ENCODE data around the gene DAPP1. TPM values are rescaled to one million over a fixed set of nuclear protein-coding genes. Genes with fewer than 3 reads are reported as not detected.
A peak's percentile ranks its signal among the peaks of the same experiment; 100 is the strongest.

DAPP1 gene
- total RNA-seq, 2 donors from 2014 or later = 52.9 to 58.4 TPM

- Mint-ChIP-seq H3K27me3 (no peaks in the 10 kb centered on the region), H3K4me3 (peak overlapping the region; percentile 53), H3K36me3 (ENCODE audit: low read depth) (peaks cover 80% of the 10 kb centered on the region), H3K27ac (peak overlapping the region; percentile 59), H3K9me3 (no peaks in the 10 kb centered on the region), H3K4me1 (peaks cover 57% of the 10 kb centered on the region)
- ATAC-seq (replicated peaks) = no peak
Measured at GRCh38 chr4:99855678-99856077, 39.1 kb downstream of the DAPP1 start.

- Mint-ChIP-seq H3K27me3 (no peaks in the 10 kb centered on the region), H3K9me3 (no peaks in the 10 kb centered on the region), H3K4me3 (peak overlapping the region; percentile 53), H3K4me1 (peaks cover 55% of the 10 kb centered on the region), H3K36me3 (ENCODE audit: low read depth) (peaks cover 80% of the 10 kb centered on the region), H3K27ac (peak overlapping the region; percentile 59)
- ATAC-seq (replicated peaks) = peak; percentile 65
Measured at GRCh38 chr4:99856166-99856565, 39.5 kb downstream of the DAPP1 start.

GRCh38 chr4:99857307-99857706 is 40.7 kb downstream of the DAPP1 start:
- H3K36me3 Mint-ChIP-seq (ENCODE audit: low read depth) = peaks cover 83% of the 10 kb centered on the region
- H3K4me3 Mint-ChIP-seq = peak overlapping the region; percentile 53
- peaks cover 50% of the 10 kb centered on the region for H3K4me1 Mint-ChIP-seq
- H3K27ac Mint-ChIP-seq = peak overlapping the region; percentile 59
- no peaks in the 10 kb centered on the region for H3K27me3 Mint-ChIP-seq
- H3K9me3 Mint-ChIP-seq = no peaks in the 10 kb centered on the region
- ATAC-seq (replicated peaks) = no peak

GRCh38 chr4:99859618-99860017 is 43.0 kb downstream of the DAPP1 start:
- no peak for ATAC-seq (replicated peaks)
- H3K9me3 Mint-ChIP-seq = no peaks in the 10 kb centered on the region
- H3K4me1 Mint-ChIP-seq = peaks cover 34% of the 10 kb centered on the region
- no peaks in the 10 kb centered on the region for H3K27me3 Mint-ChIP-seq
- H3K4me3 Mint-ChIP-seq = no peak overlapping the region
- H3K36me3 Mint-ChIP-seq (ENCODE audit: low read depth) = peaks cover 78% of the 10 kb centered on the region
- H3K27ac Mint-ChIP-seq = peak overlapping the region; percentile 68

- Mint-ChIP-seq H3K9me3 (no peaks in the 10 kb centered on the region), H3K27me3 (no peaks in the 10 kb centered on the region), H3K4me1 (peaks cover 25% of the 10 kb centered on the region), H3K27ac (no peak overlapping the region), H3K36me3 (ENCODE audit: low read depth) (peaks cover 78% of the 10 kb centered on the region), H3K4me3 (peak overlapping the region; percentile 53)
- no peak for ATAC-seq (replicated peaks)
Measured at GRCh38 chr4:99860521-99860920, 43.9 kb downstream of the DAPP1 start.

GRCh38 chr4:99861120-99861905 is 44.7 kb downstream of the DAPP1 start:
- Mint-ChIP-seq H3K27me3 (no peaks in the 10 kb centered on the region), H3K36me3 (ENCODE audit: low read depth) (peaks cover 80% of the 10 kb centered on the region), H3K27ac (peak overlapping the region; percentile 90), H3K4me1 (peaks cover 17% of the 10 kb centered on the region), H3K9me3 (no peaks in the 10 kb centered on the region), H3K4me3 (peak overlapping the region; percentile 53)
- ATAC-seq (replicated peaks) = peak; percentile 97

GRCh38 chr4:99863804-99864203 is 47.2 kb downstream of the DAPP1 start:
- H3K27ac Mint-ChIP-seq = no peak overlapping the region
- peaks cover 88% of the 10 kb centered on the region for H3K36me3 Mint-ChIP-seq (ENCODE audit: low read depth)
- H3K27me3 Mint-ChIP-seq = no peaks in the 10 kb centered on the region
- H3K9me3 Mint-ChIP-seq = no peaks in the 10 kb centered on the region
- ATAC-seq (replicated peaks) = no peak
- H3K4me3 Mint-ChIP-seq = no peak overlapping the region
- peaks cover 13% of the 10 kb centered on the region for H3K4me1 Mint-ChIP-seq

GRCh38 chr4:99868126-99868596 is 51.5 kb downstream of the DAPP1 start:
- H3K9me3 Mint-ChIP-seq = no peaks in the 10 kb centered on the region
- peaks cover 67% of the 10 kb centered on the region for H3K36me3 Mint-ChIP-seq (ENCODE audit: low read depth)
- peak overlapping the region; percentile 70 for H3K27ac Mint-ChIP-seq
- ATAC-seq (replicated peaks) = peak; percentile 98
- H3K4me1 Mint-ChIP-seq = peaks cover 12% of the 10 kb centered on the region
- H3K27me3 Mint-ChIP-seq = no peaks in the 10 kb centered on the region
- no peak overlapping the region for H3K4me3 Mint-ChIP-seq

- no peak for ATAC-seq (replicated peaks)
Measured at GRCh38 chr4:99872570-99872969, 55.9 kb downstream of the DAPP1 start.

GRCh38 chr4:99875071-99875470 is 58.4 kb downstream of the DAPP1 start:
- H3K36me3 Mint-ChIP-seq (ENCODE audit: low read depth) = peaks cover 32% of the 10 kb centered on the region
- peaks cover 5% of the 10 kb centered on the region for H3K4me1 Mint-ChIP-seq
- H3K27me3 Mint-ChIP-seq = no peaks in the 10 kb centered on the region
- no peaks in the 10 kb centered on the region for H3K9me3 Mint-ChIP-seq
- no peak overlapping the region for H3K27ac Mint-ChIP-seq
- no peak overlapping the region for H3K4me3 Mint-ChIP-seq
- ATAC-seq (replicated peaks) = no peak

More at GRCh38 chr4:99872570-99872969, 55.9 kb downstream of the DAPP1 start:
- Mint-ChIP-seq H3K9me3 (no peaks in the 10 kb centered on the region), H3K27me3 (no peaks in the 10 kb centered on the region), H3K36me3 (ENCODE audit: low read depth) (peaks cover 27% of the 10 kb centered on the region), H3K4me3 (no peak overlapping the region), H3K27ac (no peak overlapping the region), H3K4me1 (peaks cover 12% of the 10 kb centered on the region)

GRCh38 chr4:99876946-99877345 is 60.3 kb downstream of the DAPP1 start:
- Mint-ChIP-seq H3K4me1 (no peaks in the 10 kb centered on the region), H3K36me3 (ENCODE audit: low read depth) (peaks cover 47% of the 10 kb centered on the region), H3K27me3 (no peaks in the 10 kb centered on the region), H3K9me3 (no peaks in the 10 kb centered on the region), H3K27ac (no peak overlapping the region), H3K4me3 (no peak overlapping the region)
- ATAC-seq (replicated peaks) = no peak

- no peak overlapping the region for H3K4me3 Mint-ChIP-seq
- H3K27ac Mint-ChIP-seq = no peak overlapping the region
- H3K4me1 Mint-ChIP-seq = no peaks in the 10 kb centered on the region
- H3K9me3 Mint-ChIP-seq = no peaks in the 10 kb centered on the region
- peaks cover 56% of the 10 kb centered on the region for H3K36me3 Mint-ChIP-seq (ENCODE audit: low read depth)
- no peaks in the 10 kb centered on the region for H3K27me3 Mint-ChIP-seq
- ATAC-seq (replicated peaks) = no peak
Measured at GRCh38 chr4:99878604-99879003, 62.0 kb downstream of the DAPP1 start.

GRCh38 chr4:99879458-99879857 is 62.8 kb downstream of the DAPP1 start:
- no peak overlapping the region for H3K27ac Mint-ChIP-seq

GRCh38 chr4:99885063-99885664 is 68.5 kb downstream of the DAPP1 start:
- no peak for ATAC-seq (replicated peaks)
- no peak overlapping the region for H3K27ac Mint-ChIP-seq
- no peaks in the 10 kb centered on the region for H3K4me1 Mint-ChIP-seq
- H3K36me3 Mint-ChIP-seq (ENCODE audit: low read depth) = peaks cover 83% of the 10 kb centered on the region
- H3K9me3 Mint-ChIP-seq = no peaks in the 10 kb centered on the region
- H3K27me3 Mint-ChIP-seq = no peaks in the 10 kb centered on the region
- H3K4me3 Mint-ChIP-seq = no peak overlapping the region

More at GRCh38 chr4:99879458-99879857, 62.8 kb downstream of the DAPP1 start:
- no peaks in the 10 kb centered on the region for H3K27me3 Mint-ChIP-seq
- no peaks in the 10 kb centered on the region for H3K9me3 Mint-ChIP-seq
- H3K4me1 Mint-ChIP-seq = no peaks in the 10 kb centered on the region
- peaks cover 58% of the 10 kb centered on the region for H3K36me3 Mint-ChIP-seq (ENCODE audit: low read depth)
- ATAC-seq (replicated peaks) = no peak
- no peak overlapping the region for H3K4me3 Mint-ChIP-seq

- Mint-ChIP-seq H3K27me3 (no peaks in the 10 kb centered on the region), H3K27ac (no peak overlapping the region), H3K36me3 (ENCODE audit: low read depth) (peaks cover 79% of the 10 kb centered on the region), H3K4me1 (peaks cover under 1% of the 10 kb centered on the region), H3K9me3 (no peaks in the 10 kb centered on the region), H3K4me3 (no peak overlapping the region)
- no peak for ATAC-seq (replicated peaks)
Measured at GRCh38 chr4:99885687-99886086, 69.1 kb downstream of the DAPP1 start.
